Type B pancreatic cell (in vitro differentiated cells): ENCODE results near the gene IQCF6. TPM values are rescaled to one million over a fixed set of nuclear protein-coding genes. Genes with fewer than 3 reads are reported as not detected.
A peak's percentile ranks its signal among the peaks of the same experiment; 100 is the strongest.

ENCODE experiments used
- DNase-seq: peaks from one replicate; pipeline ENCODE4 v3.0.0; 2021; ENCODE audit warnings: mixed read lengths; ENCODE audit not compliant: unreplicated experiment; ENCODE audit errors: extremely low spot score
- H3K27ac Mint-ChIP-seq: 2 replicates; pipeline ENCODE4 v1.8.0; 2021; ENCODE audit warnings: mild to moderate bottlenecking, mixed read lengths
- H3K27me3 Mint-ChIP-seq: 2 replicates; pipeline ENCODE4 v1.8.0; 2021; ENCODE audit warnings: mixed read lengths
- H3K36me3 Mint-ChIP-seq: 2 replicates; pipeline ENCODE4 v1.8.0; 2021; ENCODE audit warnings: mixed read lengths
- H3K4me1 Mint-ChIP-seq: one replicate; pipeline ENCODE4 v1.8.0; 2021; ENCODE audit warnings: mixed read lengths; ENCODE audit not compliant: unreplicated experiment
- H3K4me3 Mint-ChIP-seq: 2 replicates; pipeline ENCODE4 v1.8.0; 2021; ENCODE audit warnings: mild to moderate bottlenecking, mixed read lengths
- H3K9me3 Mint-ChIP-seq: 2 replicates; pipeline ENCODE4 v1.8.0; 2021; ENCODE audit warnings: mixed read lengths
- total RNA-seq: library from RNA; stranded (reverse); gene quantifications from 2 replicates; pipeline ENCODE4 v1.2.1, GENCODE V29; 2021; ENCODE audit warnings: low replicate concordance
- TF ChIP-seq, protein P1 (sequence below): fragments of 200-600 bp; sonication (generic); conservative IDR thresholded peaks from 2 replicates; pipeline ENCODE4 v1.5.0; 2021; ENCODE audit warnings: antibody characterized with exemption, mild to moderate bottlenecking

IQCF6 gene
- total RNA-seq, 1 donor from 2014 or later, result not detected

DNA sequence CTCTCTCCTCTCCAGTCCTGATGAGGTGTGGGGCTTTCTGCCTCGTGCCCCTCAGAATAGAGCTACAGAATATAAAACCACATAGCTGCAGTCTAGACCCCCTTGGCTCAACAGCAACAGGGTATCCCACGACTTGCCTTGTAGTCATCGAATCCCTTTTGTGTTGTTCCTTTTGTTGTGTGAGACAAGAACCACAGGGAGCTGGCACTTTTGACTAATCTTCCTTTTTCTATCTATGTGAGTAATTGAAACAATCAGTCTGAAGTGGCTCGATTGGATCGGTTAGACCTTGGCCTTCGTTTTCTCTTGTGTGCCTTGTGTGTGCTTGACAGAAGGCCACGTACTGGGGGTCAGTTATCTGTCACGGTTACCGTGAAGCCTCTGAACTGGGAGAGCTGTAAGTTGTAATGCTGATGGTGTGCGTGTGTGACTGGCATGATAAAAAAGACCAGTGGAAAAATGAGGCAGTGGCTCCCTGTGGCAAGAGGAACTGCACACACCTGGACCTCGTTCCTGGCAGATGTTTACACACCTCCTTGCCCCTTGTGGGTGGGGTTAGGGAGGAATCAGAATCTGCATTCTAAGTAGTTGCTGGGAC lies 23.2 kb upstream of the IQCF6 start:
- no peak for DNase-seq
- no peak overlapping the region for H3K27ac Mint-ChIP-seq
- no peaks in the 10 kb centered on the region for H3K9me3 Mint-ChIP-seq
- H3K36me3 Mint-ChIP-seq, result no peaks in the 10 kb centered on the region
- H3K27me3 Mint-ChIP-seq, result peaks cover 8% of the 10 kb centered on the region
- peaks cover 5% of the 10 kb centered on the region for H3K4me1 Mint-ChIP-seq
- no peak overlapping the region for H3K4me3 Mint-ChIP-seq
- TF ChIP-seq, protein P1, sequence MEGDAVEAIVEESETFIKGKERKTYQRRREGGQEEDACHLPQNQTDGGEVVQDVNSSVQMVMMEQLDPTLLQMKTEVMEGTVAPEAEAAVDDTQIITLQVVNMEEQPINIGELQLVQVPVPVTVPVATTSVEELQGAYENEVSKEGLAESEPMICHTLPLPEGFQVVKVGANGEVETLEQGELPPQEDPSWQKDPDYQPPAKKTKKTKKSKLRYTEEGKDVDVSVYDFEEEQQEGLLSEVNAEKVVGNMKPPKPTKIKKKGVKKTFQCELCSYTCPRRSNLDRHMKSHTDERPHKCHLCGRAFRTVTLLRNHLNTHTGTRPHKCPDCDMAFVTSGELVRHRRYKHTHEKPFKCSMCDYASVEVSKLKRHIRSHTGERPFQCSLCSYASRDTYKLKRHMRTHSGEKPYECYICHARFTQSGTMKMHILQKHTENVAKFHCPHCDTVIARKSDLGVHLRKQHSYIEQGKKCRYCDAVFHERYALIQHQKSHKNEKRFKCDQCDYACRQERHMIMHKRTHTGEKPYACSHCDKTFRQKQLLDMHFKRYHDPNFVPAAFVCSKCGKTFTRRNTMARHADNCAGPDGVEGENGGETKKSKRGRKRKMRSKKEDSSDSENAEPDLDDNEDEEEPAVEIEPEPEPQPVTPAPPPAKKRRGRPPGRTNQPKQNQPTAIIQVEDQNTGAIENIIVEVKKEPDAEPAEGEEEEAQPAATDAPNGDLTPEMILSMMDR, result no peak

DNA sequence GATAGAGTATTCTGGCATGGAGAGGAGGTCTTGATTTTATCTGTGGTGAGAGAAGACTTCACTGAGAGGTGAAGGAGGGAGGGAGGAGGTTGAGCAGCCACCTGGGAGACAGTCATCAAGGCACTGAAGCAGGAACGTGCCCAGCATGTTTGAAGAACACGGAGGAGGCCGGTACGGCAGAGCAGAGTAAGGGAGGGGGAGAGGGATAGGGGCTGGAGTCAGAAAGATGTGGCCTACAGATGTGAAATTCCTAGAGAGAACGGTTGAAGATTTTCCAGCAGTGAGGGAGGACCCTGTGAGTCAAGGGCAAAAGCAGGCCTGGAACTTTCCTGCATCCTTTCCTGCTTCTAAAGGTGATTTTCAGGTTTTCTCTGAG lies 21.7 kb upstream of the IQCF6 start:
- no peak for DNase-seq
- no peaks in the 10 kb centered on the region for H3K36me3 Mint-ChIP-seq
- H3K9me3 Mint-ChIP-seq, result no peaks in the 10 kb centered on the region
- H3K4me3 Mint-ChIP-seq, result no peak overlapping the region
- no peak overlapping the region for H3K27ac Mint-ChIP-seq
- peaks cover 17% of the 10 kb centered on the region for H3K27me3 Mint-ChIP-seq
- TF ChIP-seq, protein P1, result no peak
- peaks cover 5% of the 10 kb centered on the region for H3K4me1 Mint-ChIP-seq

DNA sequence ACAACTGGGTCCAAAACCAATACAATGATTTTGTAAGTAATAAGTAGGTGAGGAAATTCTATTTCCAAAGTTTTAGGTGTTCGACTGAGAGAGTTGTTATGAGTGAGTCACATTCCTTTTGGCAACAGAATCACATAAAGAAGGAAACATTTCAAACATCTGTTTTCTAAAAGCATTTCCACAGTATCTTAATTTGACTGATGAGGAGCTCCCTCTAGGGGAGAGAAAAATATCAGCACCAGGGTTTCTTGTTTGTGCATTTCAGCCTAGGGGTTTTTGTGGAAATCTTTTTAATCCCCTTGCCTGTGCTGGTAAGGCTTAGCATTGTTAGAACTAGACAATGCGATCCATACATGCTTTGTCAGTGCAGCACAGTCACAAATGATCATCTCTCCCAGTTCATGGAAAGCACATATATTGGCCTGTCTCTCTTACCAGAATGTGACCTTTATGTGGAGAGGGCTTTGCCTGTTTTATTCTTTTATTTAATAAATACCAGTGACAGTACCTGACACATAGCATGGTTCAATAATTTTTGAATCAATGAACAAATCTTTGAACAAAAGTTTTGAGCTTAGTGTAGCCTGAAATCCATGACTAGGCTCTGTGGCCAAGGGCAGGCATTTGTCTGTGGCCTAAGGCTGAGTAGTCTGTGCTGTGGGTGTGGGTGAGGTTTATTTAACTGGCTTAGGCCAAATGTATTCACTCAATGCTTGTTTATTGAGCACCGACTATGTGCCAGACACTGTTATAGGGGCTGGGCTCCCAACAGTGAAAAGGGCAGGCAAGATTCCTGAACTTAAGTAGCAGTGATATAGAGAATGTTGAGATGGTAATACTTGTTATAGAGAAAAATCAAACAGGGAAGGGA lies 21.1 kb upstream of the IQCF6 start:
- Mint-ChIP-seq H3K36me3 (no peaks in the 10 kb centered on the region), H3K27ac (no peak overlapping the region), H3K27me3 (peaks cover 21% of the 10 kb centered on the region)

DNA sequence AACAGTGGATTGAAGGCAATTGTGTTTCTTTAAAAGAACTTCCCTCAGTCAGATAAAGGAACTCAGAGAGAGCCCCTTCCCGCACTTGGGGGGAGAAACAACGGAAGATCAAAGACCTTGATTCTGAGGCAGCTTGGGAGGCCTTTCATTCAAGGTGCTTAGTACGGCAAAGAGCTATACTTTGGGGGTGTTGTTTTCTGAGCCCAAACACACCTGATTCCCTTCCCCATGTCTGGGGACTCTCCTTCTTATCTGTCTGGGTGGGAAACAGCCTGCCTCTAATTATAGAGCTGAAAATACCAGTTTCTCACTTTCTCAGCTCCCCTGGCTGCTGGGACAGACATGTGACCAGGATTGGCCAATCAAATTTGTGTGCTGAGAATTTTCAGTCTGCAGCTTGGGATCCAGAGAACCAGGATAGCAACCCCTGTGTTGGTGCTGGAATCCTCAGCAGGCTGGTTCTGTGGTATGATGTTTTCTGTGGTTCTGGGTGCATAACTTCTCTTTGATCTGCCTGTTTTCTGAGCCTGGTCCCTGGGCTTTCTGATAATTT lies 19.4 kb upstream of the IQCF6 start:
- H3K4me1 Mint-ChIP-seq, result peaks cover 5% of the 10 kb centered on the region
- no peak for DNase-seq
- H3K36me3 Mint-ChIP-seq, result no peaks in the 10 kb centered on the region
- no peak overlapping the region for H3K27ac Mint-ChIP-seq
- no peak overlapping the region for H3K4me3 Mint-ChIP-seq
- no peaks in the 10 kb centered on the region for H3K9me3 Mint-ChIP-seq
- TF ChIP-seq, protein P1, result no peak
- peaks cover 24% of the 10 kb centered on the region for H3K27me3 Mint-ChIP-seq

More for the DNA sequence above, 21.1 kb upstream of the IQCF6 start:
- no peaks in the 10 kb centered on the region for H3K9me3 Mint-ChIP-seq
- TF ChIP-seq, protein P1, result peak; percentile 92
- no peak for DNase-seq
- peaks cover 5% of the 10 kb centered on the region for H3K4me1 Mint-ChIP-seq
- no peak overlapping the region for H3K4me3 Mint-ChIP-seq

DNA sequence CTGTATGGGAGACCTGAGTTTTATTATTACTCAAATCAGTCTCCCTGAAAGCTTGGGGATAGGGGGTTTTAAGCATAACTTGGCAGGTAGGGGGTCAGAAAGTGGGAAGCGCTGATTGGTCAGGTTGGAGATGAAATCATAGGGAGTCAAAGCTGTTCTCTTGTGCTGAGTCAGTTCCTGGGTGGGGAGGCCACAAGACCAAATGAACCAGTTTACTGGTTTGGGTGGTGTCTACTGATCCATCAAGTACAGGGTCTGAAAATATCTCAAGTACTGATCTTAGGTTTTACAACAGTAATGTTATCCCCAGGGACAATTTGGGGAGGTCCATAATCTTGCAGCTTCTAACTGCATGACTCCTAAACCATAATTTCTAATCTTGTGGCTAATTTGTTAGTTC lies 17.8 kb upstream of the IQCF6 start:
- Mint-ChIP-seq H3K4me1 (no peaks in the 10 kb centered on the region), H3K27me3 (peaks cover 24% of the 10 kb centered on the region), H3K36me3 (no peaks in the 10 kb centered on the region), H3K4me3 (no peak overlapping the region), H3K9me3 (no peaks in the 10 kb centered on the region), H3K27ac (no peak overlapping the region)
- TF ChIP-seq, protein P1, result no peak
- DNase-seq, result no peak
